Thoracic aorta (tissue), 2 donors: ENCODE data around the gene KDM2B. TPM values are rescaled to one million over a fixed set of nuclear protein-coding genes. Genes with fewer than 3 reads are reported as not detected.
A peak's percentile ranks its signal among the peaks of the same experiment; 100 is the strongest.

Source experiments
- ATAC-seq: fragments of 150-250 bp; one replicate; pipeline ENCODE4 v1.8.0; 2017; ENCODE audit warnings: low read depth; ENCODE audit not compliant: insufficient number of reproducible peaks, low FRiP score
- DNase-seq: peaks from one replicate; pipeline ENCODE4 v3.0.0-alpha.2; 2020; ENCODE audit warnings: low spot score
- H3K27ac ChIP-seq, 2 donors: fragments of 200-600 bp; sonication (generic); 1 replicate in 1 of 2; 2 replicates in 1 of 2; pipeline ENCODE4 v1.5.1; 2016; ENCODE audit warnings: mild to moderate bottlenecking in 2 of 2, moderate library complexity in 2 of 2
- H3K27me3 ChIP-seq: fragments of 200-600 bp; sonication (generic); replicated peaks from 2 replicates; pipeline ENCODE4 v1.6.0; 2016; ENCODE audit warnings: mild to moderate bottlenecking; ENCODE audit not compliant: insufficient read depth
- H3K36me3 ChIP-seq: fragments of 200-600 bp; sonication (generic); one replicate; pipeline ENCODE4 v1.5.1; 2016
- H3K4me1 ChIP-seq, 2 donors: fragments of 200-600 bp; sonication (generic); 1 replicate in 1 of 2; 2 replicates in 1 of 2; pipeline versions ENCODE4 v1.5.1 to v1.6.0; 2016; ENCODE audit warnings: low read depth in 2 of 2, mild to moderate bottlenecking in 1 of 2; ENCODE audit not compliant: control insufficient read depth in 1 of 2
- H3K4me3 ChIP-seq: fragments of 200-600 bp; sonication (generic); 2 replicates; pipeline ENCODE4 v1.5.1; 2016; ENCODE audit warnings: mild to moderate bottlenecking
- H3K9me3 ChIP-seq: fragments of 200-600 bp; sonication (generic); 2 replicates; pipeline ENCODE4 v1.5.1; 2016
- total RNA-seq, 2 donors: library from RNA; depleted of rRNA; stranded (reverse); fragments of >200 nt; gene quantifications; one replicate each; pipeline versions ENCODE4 v1.1.0 to v1.2.3, GENCODE V29; 2016
- TF ChIP-seq, protein P1 (sequence below): fragments of 200-600 bp; sonication (generic); IDR thresholded peaks from one replicate; pipeline ENCODE4 v1.5.1; 2019; ENCODE audit warnings: antibody characterized with exemption

KDM2B gene
- total RNA-seq, 2 donors from 2014 or later: 15.0 to 22.5 TPM

DNA sequence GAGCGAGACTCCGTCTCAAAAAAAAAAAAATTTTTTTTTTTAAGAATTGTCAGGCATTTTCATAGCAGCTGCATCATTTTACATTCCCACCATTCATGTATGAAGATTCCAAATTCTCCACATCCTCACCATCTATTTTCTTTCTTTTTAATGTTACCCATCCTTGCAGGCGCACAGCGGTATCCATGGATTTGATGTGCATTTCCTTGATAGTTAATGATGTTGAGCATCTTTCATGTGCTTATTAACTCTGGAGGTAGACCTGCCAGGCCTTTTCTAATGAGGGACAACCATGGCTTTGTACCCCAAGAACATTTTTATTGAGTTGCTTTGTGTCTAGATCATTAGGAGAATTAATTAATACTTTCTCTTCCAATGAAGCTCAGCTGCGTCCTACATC lies 182.5 kb downstream of the KDM2B start:
- no peak overlapping the region for H3K27ac ChIP-seq
- TF ChIP-seq, protein P1, sequence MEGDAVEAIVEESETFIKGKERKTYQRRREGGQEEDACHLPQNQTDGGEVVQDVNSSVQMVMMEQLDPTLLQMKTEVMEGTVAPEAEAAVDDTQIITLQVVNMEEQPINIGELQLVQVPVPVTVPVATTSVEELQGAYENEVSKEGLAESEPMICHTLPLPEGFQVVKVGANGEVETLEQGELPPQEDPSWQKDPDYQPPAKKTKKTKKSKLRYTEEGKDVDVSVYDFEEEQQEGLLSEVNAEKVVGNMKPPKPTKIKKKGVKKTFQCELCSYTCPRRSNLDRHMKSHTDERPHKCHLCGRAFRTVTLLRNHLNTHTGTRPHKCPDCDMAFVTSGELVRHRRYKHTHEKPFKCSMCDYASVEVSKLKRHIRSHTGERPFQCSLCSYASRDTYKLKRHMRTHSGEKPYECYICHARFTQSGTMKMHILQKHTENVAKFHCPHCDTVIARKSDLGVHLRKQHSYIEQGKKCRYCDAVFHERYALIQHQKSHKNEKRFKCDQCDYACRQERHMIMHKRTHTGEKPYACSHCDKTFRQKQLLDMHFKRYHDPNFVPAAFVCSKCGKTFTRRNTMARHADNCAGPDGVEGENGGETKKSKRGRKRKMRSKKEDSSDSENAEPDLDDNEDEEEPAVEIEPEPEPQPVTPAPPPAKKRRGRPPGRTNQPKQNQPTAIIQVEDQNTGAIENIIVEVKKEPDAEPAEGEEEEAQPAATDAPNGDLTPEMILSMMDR: no peak
- no peak overlapping the region for H3K4me3 ChIP-seq
- ATAC-seq (no peak), DNase-seq (no peak)
- H3K4me1 ChIP-seq: peaks cover 13 to 26% of the 10 kb centered on the region in 2 donors
- H3K27me3 ChIP-seq: no peaks in the 10 kb centered on the region
- H3K9me3 ChIP-seq: no peaks in the 10 kb centered on the region
- no peaks in the 10 kb centered on the region for H3K36me3 ChIP-seq

DNA sequence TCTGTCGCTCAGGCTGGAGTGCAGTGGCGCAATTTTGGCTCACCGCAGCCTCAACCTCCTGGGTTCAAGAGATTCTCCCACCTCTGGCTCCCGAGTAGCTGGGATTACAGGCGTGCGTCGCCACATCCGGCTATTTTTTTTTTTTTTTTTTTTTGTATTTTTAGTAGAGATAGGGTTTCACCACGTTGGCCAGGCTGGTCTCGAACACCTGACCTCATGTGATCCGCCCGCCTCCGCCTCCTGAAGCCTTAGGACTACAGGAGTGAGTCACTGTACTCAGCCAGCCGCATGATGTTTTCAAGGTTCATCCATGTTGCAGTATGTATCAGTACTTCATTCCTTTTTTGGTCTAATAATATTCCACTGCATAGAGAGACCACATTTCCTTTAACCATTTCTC lies 183.3 kb downstream of the KDM2B start:
- DNase-seq (no peak), ATAC-seq (no peak)
- no peaks in the 10 kb centered on the region for H3K27me3 ChIP-seq
- TF ChIP-seq, protein P1: no peak
- no peak overlapping the region for H3K27ac ChIP-seq
- no peaks in the 10 kb centered on the region for H3K9me3 ChIP-seq
- H3K4me3 ChIP-seq: no peak overlapping the region
- H3K36me3 ChIP-seq: no peaks in the 10 kb centered on the region
- peaks cover 13 to 26% of the 10 kb centered on the region in 2 donors for H3K4me1 ChIP-seq

DNA sequence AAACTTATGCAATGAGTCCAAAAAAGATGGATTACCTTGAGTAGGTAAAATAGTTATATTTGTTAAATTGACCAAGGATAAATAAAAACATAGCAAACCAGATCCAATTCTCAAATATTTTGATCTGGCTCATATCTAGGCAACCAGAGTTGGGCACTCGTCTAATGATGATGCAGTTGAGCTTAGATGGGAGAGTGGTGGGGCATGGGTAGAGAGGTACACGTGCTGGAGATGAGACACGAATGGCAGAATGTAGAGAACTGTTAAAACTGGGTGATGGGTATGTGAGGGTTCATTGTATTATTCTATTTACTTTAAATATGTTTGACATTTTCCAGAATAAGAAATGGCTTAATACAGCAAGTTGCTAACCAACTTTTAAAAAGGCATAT lies 188.5 kb downstream of the KDM2B start:
- no peaks in the 10 kb centered on the region for H3K27me3 ChIP-seq
- no peaks in the 10 kb centered on the region for H3K36me3 ChIP-seq
- H3K9me3 ChIP-seq: no peaks in the 10 kb centered on the region
- no peak overlapping the region for H3K4me3 ChIP-seq
- TF ChIP-seq, protein P1: no peak
- DNase-seq: no peak
- no peak for ATAC-seq
- no peak overlapping the region for H3K27ac ChIP-seq
- peaks cover 0 to 2% of the 10 kb centered on the region in 2 donors for H3K4me1 ChIP-seq

DNA sequence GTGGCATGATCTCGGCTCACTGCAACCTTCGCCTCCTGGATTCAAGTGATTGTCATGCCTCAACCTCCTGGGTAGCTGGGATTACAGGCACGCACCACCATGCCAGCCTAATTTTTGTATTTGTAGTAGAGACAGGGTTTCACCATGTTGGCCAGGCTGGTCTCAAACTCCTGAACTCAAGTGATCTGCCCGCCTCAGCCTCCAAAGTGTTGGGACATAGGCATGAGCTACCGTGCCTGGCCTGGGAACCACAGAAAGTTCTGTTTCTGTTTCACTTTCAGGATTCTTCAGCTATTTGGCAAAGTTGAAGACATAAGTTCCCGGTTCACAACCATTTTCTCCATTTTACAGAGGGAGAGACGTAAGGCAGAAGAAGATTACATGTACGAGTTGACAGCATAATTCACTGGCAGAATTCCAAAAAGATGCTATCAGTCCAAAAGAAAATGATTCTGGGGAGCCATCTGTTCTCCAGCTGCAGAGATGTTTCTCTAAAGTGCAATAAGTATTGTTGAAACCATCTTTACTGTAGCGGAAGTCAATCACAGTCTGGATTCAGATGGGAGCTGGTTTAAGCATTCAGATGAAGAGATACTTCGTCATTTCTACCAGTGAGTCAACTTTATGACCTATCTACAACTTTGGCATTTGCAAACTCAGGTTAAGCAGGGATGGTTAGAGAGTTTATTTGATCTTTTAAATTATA lies 189.1 kb downstream of the KDM2B start:
- no peak for DNase-seq
- TF ChIP-seq, protein P1: no peak
- H3K4me3 ChIP-seq: peak overlapping the region; percentile 54
- peaks cover 0 to 2% of the 10 kb centered on the region in 2 donors for H3K4me1 ChIP-seq
- H3K27me3 ChIP-seq: no peaks in the 10 kb centered on the region
- ATAC-seq: no peak
- no peaks in the 10 kb centered on the region for H3K9me3 ChIP-seq
- H3K36me3 ChIP-seq: no peaks in the 10 kb centered on the region
- H3K27ac ChIP-seq: no peak overlapping the region

DNA sequence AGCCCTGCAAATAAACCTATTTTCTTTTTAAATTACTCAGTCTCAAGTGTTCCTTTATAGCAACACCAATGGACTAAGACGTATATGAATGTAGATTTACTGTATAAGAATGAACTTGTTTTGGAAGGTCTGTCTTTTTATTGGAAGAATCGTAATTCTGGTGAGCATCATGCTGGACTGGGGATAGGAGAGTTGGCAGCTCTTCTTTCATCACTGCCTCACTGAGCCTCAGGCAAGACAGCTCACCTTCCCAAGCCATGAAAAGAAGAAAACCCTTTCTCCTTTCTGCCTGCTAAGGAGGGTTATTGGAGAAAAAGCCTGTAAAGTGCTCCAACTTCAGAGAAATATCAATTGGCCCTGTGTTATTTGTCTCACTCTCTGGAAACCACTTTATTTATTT lies 190.0 kb downstream of the KDM2B start:
- Histone ChIP-seq H3K4me3 (no peak overlapping the region), H3K9me3 (no peaks in the 10 kb centered on the region), H3K4me1 (peaks cover 0 to 2% of the 10 kb centered on the region in 2 donors), H3K27me3 (no peaks in the 10 kb centered on the region), H3K36me3 (no peaks in the 10 kb centered on the region), H3K27ac (no peak overlapping the region)
- no peak for DNase-seq
- ATAC-seq: no peak
- TF ChIP-seq, protein P1: no peak
